ENCODE results near the gene SLC7A10.
"Not testable (repeated sequence)": the region's sequence is repeated elsewhere in the genome, so short reads cannot be mapped to it uniquely, and the experiment has no call there.

Gene SLC7A10

DNA sequence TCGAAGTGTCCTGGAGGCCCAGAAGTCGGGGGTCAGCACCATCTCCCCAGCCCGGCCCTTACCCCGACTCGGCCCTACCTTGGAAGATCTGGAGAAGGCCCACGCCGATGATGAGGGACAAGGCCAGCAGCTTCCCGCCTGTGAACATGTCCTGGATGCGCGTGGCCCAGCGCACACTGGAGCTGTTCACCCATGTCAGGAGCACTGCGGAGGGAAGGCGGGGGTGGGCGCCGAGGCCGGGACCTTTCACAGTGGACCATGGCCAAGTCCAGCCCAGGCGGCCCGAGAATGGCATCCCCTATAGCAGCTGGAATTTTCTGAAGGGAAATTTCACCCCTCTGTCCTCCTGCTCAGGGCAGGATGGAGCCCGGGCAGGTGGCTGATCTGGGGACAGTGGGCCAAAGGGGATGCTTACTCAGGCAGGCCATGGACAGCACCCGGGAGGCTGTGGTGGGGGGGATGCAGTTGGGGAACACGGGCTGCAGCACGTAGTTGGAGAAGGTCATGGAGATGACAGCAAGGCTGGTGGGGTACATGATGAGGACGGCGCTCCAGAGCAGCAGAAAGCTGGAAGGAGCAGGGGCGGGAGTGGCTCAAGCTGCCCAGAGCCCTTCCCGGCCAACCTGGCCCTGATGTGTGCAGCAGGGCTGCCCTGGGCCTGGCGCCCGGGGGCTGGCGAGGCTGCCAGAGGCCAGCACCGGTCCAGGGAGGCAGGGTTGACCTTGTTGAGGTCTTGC, 13.0 kb downstream of the SLC7A10 start:
- DNase-seq, result no peak

- no peak for DNase-seq
These were observed 13.7 kb downstream of the SLC7A10 start for GRCh38 chr19:33211794-33212435.

DNA sequence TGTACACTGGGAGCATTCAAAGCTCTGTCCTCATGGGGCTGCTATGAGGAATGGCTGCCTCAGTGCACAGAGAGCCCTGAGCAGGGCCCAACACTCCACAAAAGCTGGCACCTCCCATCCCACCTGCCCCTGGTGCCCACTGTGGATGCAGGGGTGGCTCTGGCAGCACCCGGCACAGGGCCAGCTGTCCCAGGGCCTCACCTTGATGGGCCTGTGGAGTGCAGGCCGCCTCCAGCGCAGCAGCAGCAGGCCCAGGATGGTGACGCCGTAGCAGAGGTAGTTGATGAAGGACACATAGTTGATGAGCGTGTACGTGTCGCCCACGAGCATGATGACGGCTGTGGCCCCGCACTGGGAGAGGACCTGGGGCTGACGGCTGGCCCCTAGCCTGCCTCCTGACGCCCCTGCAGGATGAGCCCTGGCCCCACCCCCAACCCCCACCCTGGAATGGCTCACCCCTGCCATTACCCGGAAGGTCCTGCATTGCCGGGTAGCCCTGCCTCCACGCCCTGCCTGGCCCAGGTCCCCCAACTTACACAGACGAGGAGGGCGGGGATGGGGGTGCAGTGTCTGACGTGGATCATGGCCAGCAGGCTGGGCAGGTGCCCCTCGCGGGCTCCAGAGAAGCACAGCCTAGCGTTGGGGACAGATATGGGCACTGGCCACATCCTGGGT, 15.2 kb downstream of the SLC7A10 start:
- DNase-seq, result no peak

DNA sequence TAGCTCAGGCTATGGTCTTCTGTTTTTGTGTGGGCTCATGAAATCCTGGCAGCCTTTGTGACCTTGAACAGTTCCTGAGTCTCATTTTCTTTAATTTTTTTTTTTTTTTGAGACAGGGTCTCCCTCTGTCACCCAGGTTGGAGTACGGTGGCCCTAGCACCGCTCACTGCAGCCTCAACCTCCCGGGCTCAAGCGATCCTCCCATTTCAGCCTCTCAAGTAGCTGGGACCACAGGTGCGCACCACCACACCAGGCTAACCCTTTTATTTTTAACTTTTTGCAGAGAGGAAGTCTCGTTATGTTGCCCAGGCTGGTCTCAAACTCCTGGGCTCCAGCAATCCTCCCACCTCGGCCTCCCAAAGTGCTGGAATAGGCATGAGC, 15.8 kb downstream of the SLC7A10 start:
- DNase-seq, result not testable (repeated sequence)

GRCh38 chr19:33208904-33209849, 16.5 kb downstream of the SLC7A10 start:
- no peak for DNase-seq

- no peak for DNase-seq
These were observed 17.2 kb downstream of the SLC7A10 start for GRCh38 chr19:33208371-33208895.

DNA sequence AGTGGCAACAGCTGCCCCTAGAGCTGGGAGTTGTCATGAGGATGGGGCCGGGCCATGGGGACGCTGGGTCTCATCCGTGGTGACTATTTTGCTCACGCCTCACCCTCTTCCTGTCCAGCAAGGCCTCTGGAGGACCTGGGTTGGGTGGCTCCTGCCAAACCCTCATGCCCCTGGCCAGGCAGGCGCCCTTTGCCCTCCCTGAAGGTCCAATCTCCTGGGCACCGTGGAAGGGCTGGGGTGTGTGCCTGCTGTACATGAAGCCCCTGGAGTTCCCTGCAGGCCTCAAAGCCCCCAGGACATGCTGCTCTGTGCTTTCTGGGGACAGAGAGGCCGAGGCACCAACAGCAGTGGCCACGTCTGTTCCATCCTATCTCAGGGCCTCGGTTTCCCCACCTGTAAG, 17.7 kb downstream of the SLC7A10 start:
- DNase-seq, result no peak

GRCh38 chr19:33207040-33207620, 18.5 kb downstream of the SLC7A10 start:
- DNase-seq, result no peak

DNA sequence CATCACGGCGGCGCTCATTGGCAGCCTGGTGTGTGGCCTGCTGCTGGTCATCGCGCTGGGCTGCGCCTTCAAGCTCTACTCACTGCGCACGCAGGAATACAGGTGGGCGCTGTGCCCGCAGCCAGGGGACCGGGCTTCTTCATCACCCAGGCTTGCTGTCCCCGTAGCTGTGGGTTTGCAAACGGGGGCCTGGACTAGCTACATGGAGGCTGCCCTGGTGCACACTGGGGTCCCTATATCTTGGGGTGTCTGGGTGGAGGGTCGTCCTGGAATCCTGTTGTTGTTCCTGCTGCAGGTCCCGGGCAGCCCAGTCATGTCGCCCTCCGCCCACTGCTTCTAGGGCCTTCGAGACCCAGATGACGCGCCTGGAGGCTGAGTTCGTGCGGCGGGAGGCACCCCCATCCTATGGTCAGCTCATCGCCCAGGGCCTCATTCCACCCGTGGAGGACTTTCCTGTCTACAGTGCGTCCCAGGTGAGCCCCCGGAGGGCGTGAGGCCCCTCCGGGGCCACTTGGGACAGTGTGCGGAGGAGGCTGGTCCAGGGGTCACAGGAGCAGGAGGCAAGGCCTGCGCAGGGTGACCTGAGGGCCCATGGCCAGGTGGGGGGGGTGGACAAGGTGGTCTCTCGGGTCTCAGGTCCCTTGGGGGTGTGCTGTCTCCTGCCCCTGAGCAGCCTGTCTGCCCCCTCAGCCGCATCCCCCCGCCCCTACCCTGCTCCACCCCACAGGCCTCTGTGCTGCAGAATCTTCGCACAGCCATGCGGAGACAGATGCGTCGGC, 19.2 kb downstream of the SLC7A10 start:
- no peak for DNase-seq

- DNase-seq, result no peak
These were observed 20.0 kb downstream of the SLC7A10 start for GRCh38 chr19:33205531-33206260.

DNA sequence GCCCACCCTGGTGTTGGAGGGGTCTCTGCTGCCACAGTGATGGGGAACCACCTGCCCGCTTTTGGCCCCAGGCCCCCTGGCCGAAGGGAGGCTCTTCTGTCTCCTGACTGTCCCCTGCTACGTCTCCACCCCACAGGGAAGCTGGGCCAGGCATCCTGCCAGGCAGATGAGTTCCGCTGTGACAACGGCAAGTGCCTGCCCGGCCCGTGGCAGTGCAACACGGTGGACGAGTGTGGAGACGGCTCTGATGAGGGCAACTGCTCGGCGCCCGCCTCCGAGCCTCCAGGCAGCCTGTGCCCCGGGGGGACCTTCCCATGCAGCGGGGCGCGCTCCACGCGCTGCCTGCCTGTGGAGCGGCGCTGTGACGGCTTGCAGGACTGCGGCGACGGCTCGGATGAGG, 20.5 kb downstream of the SLC7A10 start:
- DNase-seq, result no peak

DNA sequence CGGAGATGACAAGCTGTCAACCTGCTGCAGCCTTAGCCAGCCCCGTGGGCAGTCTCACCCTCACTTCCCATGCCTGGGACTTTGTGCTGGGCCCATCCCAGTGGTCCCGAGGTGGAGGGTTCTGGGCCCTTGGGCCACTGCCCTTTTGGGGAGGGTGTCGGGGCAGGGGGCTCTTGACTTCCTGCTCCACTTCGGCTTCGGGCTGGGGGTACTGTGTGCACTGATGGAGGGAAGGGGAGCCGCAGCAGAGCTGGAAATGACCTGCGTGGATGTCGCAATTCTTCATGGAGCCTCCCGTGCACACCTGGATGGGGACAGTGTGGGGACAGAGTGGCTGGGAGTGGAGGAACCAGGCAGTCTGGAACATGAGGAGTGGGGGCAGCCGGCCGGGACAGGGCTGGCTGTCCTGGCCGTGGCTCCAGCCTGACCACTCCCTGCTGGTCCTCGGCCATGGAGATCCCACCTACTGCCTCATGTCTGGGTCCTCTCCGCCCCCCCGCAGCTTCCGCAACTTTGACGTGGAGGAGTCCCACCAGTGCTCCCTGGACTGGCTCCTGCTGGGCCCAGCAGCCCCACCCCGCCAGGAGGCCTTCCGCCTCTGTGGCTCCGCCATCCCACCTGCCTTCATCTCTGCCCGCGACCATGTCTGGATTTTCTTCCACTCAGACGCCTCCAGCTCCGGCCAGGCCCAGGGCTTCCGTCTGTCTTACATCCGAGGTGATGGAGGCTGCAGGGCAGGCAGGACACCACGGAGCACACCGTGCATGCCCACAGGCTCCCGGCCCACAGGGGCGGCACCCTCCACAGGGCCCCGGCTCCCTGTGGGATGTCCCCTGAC, 21.3 kb downstream of the SLC7A10 start:
- no peak for DNase-seq

DNA sequence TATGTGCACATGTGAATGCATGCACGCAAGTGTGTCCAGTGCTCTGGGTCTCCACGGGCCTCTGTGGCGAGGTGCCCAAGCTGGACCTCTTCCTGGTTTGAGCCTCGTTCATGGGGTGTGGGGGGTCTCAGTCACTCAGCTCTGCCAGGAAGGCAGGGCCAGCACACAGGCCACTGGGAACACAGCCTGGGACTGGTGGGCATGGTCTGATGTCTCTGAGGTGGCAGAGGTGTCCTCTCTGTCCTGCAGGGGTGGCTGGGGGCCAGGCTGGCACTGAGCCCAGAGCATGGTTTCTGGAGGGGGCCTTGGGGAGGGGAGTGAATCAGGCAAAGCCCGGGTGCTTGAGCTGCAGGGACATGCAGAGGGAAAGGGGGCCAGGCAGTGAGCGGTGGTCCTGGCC, 22.1 kb downstream of the SLC7A10 start:
- DNase-seq, result no peak

GRCh38 chr19:33202546-33203507, 22.8 kb downstream of the SLC7A10 start:
- DNase-seq, result no peak

DNA sequence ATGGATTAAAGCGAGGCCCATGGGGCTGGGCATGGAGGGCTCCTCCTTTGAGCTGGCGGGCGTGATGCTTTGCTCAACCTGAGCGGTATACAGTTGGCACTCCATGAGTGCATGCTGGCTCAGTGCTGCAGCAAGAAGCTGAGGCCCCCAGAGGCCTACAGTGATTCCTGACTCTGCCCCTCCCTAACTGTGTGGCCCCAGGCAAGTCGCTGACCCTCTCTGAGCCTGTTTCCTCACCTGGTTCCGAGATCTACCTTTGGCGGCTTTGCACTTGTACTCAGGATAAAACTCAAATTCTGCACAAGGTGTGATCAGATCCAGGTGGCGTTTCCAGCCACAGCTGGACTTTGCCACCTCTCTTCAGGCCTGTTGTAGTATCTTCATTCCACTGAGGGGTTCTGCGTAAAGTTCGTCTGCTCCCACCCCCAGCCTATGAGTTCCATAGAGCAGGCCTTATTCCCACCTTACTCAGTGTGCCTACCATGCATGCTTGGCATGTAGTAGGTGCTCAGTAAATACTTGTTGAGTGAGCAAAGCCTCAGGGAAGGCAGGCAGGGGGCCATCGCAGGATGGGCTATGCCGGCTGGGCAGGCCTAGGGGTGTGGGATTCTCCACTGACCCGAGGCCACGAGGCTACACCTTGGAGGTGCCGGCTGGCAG, 23.6 kb downstream of the SLC7A10 start:
- no peak for DNase-seq

DNA sequence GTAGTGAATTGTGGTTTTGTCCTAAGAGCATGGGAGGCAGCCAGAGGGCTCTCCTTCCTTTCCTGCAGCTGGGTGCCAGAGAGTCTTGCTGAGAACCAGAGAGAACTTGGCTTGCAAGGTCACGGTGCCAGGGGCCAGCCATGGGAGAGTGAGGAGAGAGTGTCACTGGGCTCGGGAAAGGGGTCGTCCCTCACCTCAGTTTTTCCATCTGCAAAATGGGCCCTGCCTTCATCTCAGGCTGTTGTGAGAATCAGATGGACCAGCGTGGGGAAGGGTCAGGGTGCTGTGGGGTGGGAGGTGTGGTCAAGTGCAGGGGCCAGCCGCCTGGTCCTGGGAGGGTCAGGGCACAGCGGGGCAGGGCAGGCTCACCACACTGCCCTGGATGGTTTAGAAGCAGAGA, 24.2 kb downstream of the SLC7A10 start:
- no peak for DNase-seq

- no peak for DNase-seq
These were observed 26.0 kb downstream of the SLC7A10 start for GRCh38 chr19:33199441-33200265.
